Hypothalamus (tissue), 51 donors: ENCODE data around the gene TBX3.

Experiments
- DNase-seq, 51 donors: peaks; one replicate each; lab custom pipeline; 2025; lab: John Stamatoyannopoulos, UW

TBX3 gene

GRCh38 chr12:114669401-114670290 lies 14.3 kb downstream of the TBX3 start:
- DNase-seq: no peak

GRCh38 chr12:114668886-114669288 lies 15.1 kb downstream of the TBX3 start:
- DNase-seq: no peak

- peak in 41 of 51 donors; percentile 1 to 70 (median 18) for DNase-seq
Measured at GRCh38 chr12:114668151-114668885, 15.7 kb downstream of the TBX3 start.

GRCh38 chr12:114667669-114668150 lies 16.3 kb downstream of the TBX3 start:
- DNase-seq: no peak

- DNase-seq: no peak
Measured at GRCh38 chr12:114666746-114667668, 17.0 kb downstream of the TBX3 start.

GRCh38 chr12:114665411-114666260 lies 18.3 kb downstream of the TBX3 start:
- DNase-seq: no peak

- DNase-seq: no peak
Measured at GRCh38 chr12:114664651-114665320, 19.2 kb downstream of the TBX3 start.

- peak in 43 of 51 donors; percentile 1 to 78 (median 40) for DNase-seq
Measured at GRCh38 chr12:114662512-114663177, 21.3 kb downstream of the TBX3 start.

GRCh38 chr12:114661245-114661644 lies 22.7 kb downstream of the TBX3 start:
- no peak for DNase-seq

GRCh38 chr12:114659084-114659483 lies 24.9 kb downstream of the TBX3 start:
- DNase-seq: no peak

GRCh38 chr12:114658002-114658441 lies 26.0 kb downstream of the TBX3 start:
- DNase-seq: no peak

GRCh38 chr12:114657597-114657920 lies 26.4 kb downstream of the TBX3 start:
- DNase-seq: no peak

- DNase-seq: no peak
Measured at GRCh38 chr12:114656906-114657596, 26.9 kb downstream of the TBX3 start.

GRCh38 chr12:114655934-114656749 lies 27.8 kb downstream of the TBX3 start:
- no peak for DNase-seq

GRCh38 chr12:114649585-114649984 lies 34.4 kb downstream of the TBX3 start:
- DNase-seq: no peak

- DNase-seq: no peak
Measured at GRCh38 chr12:114648711-114649110, 35.3 kb downstream of the TBX3 start.
